GM19193 (cell line): ENCODE results near the gene ZNF224.

Source experiments
- POLR2A ChIP-seq: IDR thresholded peaks from 4 replicates; pipeline ENCODE4 v1.6.1; 2011; ENCODE audit not compliant: insufficient read depth, insufficient read length; ENCODE audit errors: extremely low read depth

ZNF224 gene

GRCh38 chr19:44109458-44109857 is 15.3 kb downstream of the ZNF224 start:
- TF ChIP-seq POLR2A, result no peak

- TF ChIP-seq POLR2A, result no peak
Measured at GRCh38 chr19:44111910-44112463, 17.8 kb downstream of the ZNF224 start.

GRCh38 chr19:44112802-44113137 is 18.6 kb downstream of the ZNF224 start:
- TF ChIP-seq POLR2A, result no peak

GRCh38 chr19:44113138-44113783 is 19.1 kb downstream of the ZNF224 start, which contains the start of gene ZNF225:
Gene ZNF225, plus strand, starts transcription at chr19:44113399. Its CDS starts 2,429 bp downstream, at chr19:44115828.
- TF ChIP-seq POLR2A, result peak; percentile 68

GRCh38 chr19:44113784-44114390 is 19.7 kb downstream of the ZNF224 start:
- TF ChIP-seq POLR2A, result no peak

GRCh38 chr19:44131955-44132354 is 37.8 kb downstream of the ZNF224 start:
- TF ChIP-seq POLR2A, result no peak

- peak; percentile 62 for TF ChIP-seq POLR2A
Measured at GRCh38 chr19:44141191-44142058, 47.3 kb downstream of the ZNF224 start, which contains the start of gene ZNF234. Gene ZNF234, plus strand, starts transcription at chr19:44141554. Its CDS starts 3,079 bp downstream, at chr19:44144633.

- TF ChIP-seq POLR2A, result no peak
Measured at GRCh38 chr19:44142059-44142433, 47.9 kb downstream of the ZNF224 start.

GRCh38 chr19:44149776-44150175 is 55.6 kb downstream of the ZNF224 start:
- no peak for TF ChIP-seq POLR2A

- TF ChIP-seq POLR2A, result no peak
Measured at GRCh38 chr19:44151491-44151890, 57.3 kb downstream of the ZNF224 start.

- no peak for TF ChIP-seq POLR2A
Measured at GRCh38 chr19:44156475-44156874, 62.3 kb downstream of the ZNF224 start.
